Limb (tissue), 2 donors: ENCODE results near the gene HOXA13.

Source experiments
- DNase-seq, 2 donors: peaks; one replicate each; pipeline ENCODE4 v3.0.0-alpha.2; 2016; ENCODE audit errors: extremely low spot score in 2 of 2

Gene HOXA13

DNA sequence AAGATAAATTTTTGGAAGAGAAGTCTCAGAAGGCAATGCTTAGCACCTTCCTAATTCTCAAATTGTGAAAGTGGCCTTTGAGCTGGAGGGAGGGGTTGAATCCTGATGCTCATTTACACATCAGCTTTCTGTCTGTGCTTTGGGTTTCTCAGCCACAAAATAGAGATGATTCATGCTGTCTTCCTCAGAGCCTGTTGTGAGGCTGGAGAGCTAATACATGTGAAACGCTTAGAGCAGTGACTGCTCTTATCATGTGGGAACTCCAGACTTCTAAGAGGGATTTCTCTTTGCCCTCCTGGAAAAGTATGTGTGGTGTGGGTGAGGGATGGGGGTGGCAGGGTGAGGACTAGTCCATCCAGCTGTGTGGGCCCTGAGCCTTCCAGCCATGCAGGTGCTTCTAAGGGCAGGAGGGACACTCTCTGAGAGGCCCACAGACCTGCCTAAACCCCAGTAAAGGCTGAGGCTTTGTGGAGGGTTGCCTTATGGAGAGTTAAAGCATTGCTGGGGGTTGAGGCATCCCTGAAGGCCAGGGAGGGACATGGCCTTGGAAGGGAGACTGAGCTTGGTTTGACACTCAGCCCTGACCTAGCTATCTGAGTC is 37.9 kb upstream of the HOXA13 start:
- DNase-seq: no peak

GRCh38 chr7:27235387-27236311 is 35.8 kb upstream of the HOXA13 start:
- peak; percentile 50 to 82 for DNase-seq

GRCh38 chr7:27229448-27229847 is 29.6 kb upstream of the HOXA13 start:
- no peak for DNase-seq

DNA sequence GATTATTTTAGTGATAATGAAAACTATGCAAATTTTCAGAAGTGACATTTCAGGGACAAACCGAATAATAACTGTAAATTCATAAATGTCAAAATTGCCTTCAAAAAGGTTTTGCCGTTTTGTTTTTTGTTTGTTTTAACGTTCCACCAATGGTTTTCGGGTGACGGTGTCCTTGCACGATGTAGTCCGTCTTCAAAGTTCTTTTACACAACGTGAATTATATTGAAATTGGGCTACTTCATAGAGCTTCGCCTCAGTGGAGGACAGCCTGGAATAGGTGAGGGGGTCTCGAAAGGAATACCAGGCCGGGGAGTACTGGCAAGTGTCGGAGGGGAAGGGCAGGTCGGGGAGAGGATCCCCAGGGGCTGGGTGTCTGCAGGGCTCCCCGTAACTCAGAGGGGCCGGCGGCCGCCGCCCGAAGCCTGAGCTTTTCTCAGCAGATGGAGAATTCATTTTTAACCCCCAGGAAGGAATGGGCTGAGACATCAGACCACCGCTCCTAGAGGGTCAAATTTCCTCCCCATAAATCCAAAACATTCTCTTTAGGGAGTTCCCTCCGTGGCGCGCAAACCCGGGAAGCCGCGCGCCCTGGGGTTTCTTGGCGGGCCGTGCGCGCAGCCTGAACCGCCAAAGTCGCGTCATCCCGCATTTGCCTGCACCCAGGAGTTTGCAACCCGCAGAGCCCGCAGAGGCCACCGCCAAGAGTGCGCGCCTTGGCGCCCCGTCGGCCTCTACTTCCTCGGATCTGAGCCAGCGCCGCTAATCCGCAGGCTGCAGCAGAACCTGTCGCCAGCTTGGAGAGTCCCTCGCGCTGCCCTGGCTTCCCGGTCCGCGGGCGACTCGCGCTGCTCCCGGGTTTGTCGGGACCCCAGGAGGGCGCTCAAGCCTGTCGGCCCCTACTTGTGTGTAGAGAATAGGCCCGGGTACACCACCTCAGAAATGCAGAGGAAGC is 25.4 kb upstream of the HOXA13 start:
- peak in 1 of 2 donors; percentile 58 for DNase-seq

DNA sequence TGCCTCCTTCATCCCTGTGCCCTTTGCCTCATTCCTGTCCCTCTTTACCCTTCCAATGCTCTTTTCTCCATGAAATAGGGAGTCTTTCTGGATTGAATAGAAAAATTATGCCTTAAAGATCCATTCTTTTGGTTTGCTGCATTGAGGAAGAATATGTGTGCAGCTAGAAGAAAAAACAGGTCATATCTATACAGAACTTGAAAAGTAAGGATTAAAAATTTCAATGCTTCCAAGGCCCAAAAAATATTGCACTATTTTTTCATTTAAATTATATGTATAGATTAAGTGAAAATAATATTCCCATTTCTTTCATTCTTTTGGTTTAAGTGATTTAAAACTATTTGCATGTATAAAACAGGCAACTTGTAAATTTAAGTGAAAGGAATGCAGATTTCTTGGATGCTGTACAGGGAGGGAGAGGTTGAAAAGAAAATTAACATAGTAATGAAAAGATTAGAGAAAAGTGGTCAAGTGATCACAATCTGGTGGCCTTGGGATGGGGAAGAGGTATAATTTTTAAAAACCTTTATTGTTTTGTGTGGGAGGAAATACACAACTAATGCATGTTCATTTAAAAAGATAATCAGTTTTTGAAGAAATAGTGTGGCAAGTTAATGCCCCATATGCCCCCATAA is 24.2 kb upstream of the HOXA13 start:
- DNase-seq: no peak

DNA sequence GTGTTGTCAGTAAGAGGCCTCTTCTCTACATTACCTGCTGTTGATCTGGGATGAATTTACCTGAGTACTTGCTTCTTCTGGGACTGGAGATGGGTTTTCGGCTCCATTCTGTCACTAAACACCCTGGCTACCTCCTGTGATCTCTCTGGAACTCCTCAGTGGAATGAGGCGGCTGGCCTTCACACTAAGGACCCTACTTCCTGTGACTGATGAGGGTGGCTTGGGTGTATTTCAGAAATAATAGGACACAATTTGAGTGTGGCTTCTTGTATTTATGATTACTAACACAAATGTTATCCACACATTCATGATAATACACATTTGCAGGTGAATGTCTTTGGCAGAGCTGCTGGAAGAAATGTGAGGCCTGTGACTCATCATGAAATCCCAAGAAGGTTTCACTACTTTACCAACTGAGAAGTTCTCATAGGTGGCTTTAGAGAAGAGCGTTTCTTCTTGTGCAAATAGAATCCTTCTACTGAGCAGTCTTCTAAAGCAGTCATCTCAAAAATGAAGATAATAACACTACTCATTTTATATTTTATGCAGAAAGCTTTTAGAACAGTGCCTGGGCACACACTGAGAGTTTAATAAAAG is 21.4 kb upstream of the HOXA13 start:
- DNase-seq: no peak

GRCh38 chr7:27220440-27220955 is 20.6 kb upstream of the HOXA13 start:
- DNase-seq: peak in 1 of 2 donors; percentile 38

DNA sequence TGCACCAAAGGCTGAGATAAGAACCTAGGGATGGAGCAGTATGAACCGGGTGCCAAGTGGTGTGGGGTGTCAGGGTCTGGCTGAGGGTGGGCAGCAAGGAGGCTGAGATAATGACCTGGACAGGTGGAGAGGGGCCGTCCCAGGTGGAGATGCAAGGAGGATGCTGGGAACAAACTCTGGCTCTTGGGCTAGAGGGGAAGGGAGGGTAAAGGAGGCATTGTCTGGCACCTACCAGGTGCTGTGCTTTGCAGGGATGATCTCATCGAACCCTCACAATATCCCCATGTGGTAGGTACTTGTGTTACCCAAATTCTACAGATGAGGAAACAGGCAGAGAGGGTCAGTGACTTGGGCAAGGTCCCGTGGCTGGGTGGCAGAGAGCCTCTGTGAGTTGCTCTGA is 19.9 kb upstream of the HOXA13 start:
- DNase-seq: no peak

GRCh38 chr7:27217951-27218350 is 18.1 kb upstream of the HOXA13 start:
- no peak for DNase-seq

DNA sequence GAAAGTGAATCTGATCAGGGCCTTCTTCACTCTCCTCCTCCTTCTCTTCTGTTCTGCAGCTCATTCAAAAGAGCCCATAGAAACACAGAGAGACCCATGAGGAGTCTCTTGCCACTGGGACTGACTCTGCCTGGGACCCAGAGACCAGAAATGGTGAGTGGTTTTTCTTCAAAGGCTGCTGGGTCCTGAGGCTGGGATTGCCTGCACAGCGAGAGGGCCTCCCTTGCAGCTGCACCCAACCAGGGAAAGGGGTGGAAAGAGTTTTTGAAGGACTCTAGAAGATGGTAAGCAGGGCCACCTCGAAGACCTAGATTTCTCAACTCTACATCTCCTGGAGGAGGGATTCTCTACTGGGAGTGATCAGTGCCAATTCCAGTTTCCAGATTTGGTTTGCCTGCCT is 15.5 kb upstream of the HOXA13 start:
- DNase-seq: no peak

GRCh38 chr7:27214239-27214950 is 14.5 kb upstream of the HOXA13 start:
- no peak for DNase-seq

- no peak for DNase-seq
Measured at GRCh38 chr7:27213433-27214238, 13.7 kb upstream of the HOXA13 start.

- DNase-seq: peak in 1 of 2 donors; percentile 56
Measured at GRCh38 chr7:27212497-27213432, 12.9 kb upstream of the HOXA13 start.

GRCh38 chr7:27211764-27212204 is 11.9 kb upstream of the HOXA13 start:
- DNase-seq: peak in 1 of 2 donors; percentile 40

- DNase-seq: no peak
Measured at GRCh38 chr7:27211084-27211446, 11.2 kb upstream of the HOXA13 start.

DNA sequence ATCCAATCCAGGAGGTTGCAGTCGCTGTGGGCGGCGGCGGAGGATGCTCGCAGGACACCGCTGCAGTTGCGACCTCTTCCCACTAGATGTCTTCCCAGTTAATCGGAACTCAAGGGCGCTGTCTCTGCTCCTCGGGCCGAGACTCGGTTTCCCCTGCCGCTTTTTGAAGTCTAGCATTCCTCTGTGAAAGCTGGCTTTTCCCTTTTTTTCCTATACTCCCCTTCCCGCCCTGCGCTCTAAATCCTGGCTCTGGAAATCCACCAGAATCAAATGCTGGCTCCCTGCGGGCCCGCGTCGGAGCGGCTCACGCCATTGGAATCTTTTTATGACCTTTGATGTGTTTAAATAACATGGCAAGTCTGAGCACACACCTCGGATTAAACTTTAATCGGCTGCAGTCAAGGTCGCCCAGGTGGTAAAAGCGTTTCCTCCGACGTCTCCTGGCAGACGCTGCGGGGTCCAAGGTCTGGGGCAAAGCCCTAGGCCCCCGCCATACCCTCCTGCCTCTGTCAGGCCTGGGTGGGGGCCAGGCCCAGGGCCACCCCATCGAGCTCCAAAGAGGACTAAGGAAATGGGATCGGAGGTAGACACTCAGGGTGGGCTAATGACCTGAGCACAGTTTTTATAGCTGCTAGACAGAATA is 10.7 kb upstream of the HOXA13 start:
- peak in 1 of 2 donors; percentile 74 for DNase-seq

DNA sequence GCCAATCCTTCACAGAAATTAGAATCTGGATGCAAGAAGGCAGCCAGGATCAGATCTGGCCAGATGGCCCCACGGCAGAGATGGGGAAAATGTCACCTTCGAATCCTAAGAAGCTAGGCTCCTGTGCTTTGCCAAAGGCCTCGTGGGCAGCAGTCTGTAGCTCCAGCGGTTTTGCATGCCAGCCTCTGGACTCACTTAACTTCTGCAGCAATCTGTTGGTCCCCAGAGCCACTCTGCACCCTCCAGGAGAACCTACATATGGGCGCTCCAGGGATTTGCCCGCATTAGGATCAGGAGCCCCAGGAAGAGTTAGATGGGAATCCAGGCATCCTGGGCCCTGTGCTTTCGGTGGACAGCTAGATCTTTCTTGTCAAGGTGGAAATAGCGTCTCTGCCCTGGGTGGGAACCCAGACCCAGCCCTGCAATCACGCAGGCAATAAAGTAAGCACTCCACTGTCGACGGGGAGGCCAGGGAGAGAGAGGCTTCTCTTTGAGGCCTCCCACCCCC is 10.1 kb upstream of the HOXA13 start:
- peak in 1 of 2 donors; percentile 36 for DNase-seq
